SK-N-SH treated with all-trans-retinoic acid at 6 μM for 48 hours (cell line): Measurements from ENCODE around the gene DHH.

Experiments
- ESRRG ChIP-seq: fragments of 250-450 bp; sonication (Bioruptor Pico); IDR thresholded peaks from 2 replicates; pipeline ENCODE4 v1.6.1; 2021; ENCODE audit warnings: mild to moderate bottlenecking
- ISL1 ChIP-seq: fragments of 250-450 bp; sonication (Bioruptor Pico); IDR thresholded peaks from 2 replicates; pipeline ENCODE4 v2.1.2; 2022; ENCODE audit warnings: mild to moderate bottlenecking, moderate library complexity
- PPARA ChIP-seq: fragments of 250-450 bp; sonication (Bioruptor Pico); IDR thresholded peaks from 2 replicates; pipeline ENCODE4 v1.5.0; 2020; ENCODE audit warnings: mild to moderate bottlenecking, borderline replicate concordance
- SNAI2 ChIP-seq: fragments of 250-450 bp; sonication (Bioruptor Pico); IDR thresholded peaks from 2 replicates; pipeline ENCODE4 v1.5.0; 2020; ENCODE audit warnings: mild to moderate bottlenecking, moderate library complexity
- ZC3H10 ChIP-seq: fragments of 250-450 bp; sonication (Bioruptor Pico); IDR thresholded peaks from 2 replicates; pipeline ENCODE4 v1.5.1; 2021; ENCODE audit warnings: mild to moderate bottlenecking, moderate library complexity
- ZNF8 ChIP-seq: fragments of 450-650 bp; formaldehyde crosslinking; IDR thresholded peaks from 2 replicates; pipeline ENCODE4 v1.5.0; 2020; ENCODE audit warnings: mild to moderate bottlenecking, moderate library complexity
- TF ChIP-seq, protein P1 (sequence below): fragments of 250-450 bp; sonication (Bioruptor Pico); IDR thresholded peaks from 2 replicates; pipeline ENCODE4 v1.5.1; 2021; ENCODE audit warnings: mild to moderate bottlenecking, moderate library complexity
- TF ChIP-seq, protein P2 (sequence below): fragments of 250-450 bp; sonication (Bioruptor Pico); IDR thresholded peaks from 2 replicates; pipeline ENCODE4 v1.8.0; 2020; ENCODE audit warnings: mild to moderate bottlenecking, moderate library complexity, borderline replicate concordance

DNA sequence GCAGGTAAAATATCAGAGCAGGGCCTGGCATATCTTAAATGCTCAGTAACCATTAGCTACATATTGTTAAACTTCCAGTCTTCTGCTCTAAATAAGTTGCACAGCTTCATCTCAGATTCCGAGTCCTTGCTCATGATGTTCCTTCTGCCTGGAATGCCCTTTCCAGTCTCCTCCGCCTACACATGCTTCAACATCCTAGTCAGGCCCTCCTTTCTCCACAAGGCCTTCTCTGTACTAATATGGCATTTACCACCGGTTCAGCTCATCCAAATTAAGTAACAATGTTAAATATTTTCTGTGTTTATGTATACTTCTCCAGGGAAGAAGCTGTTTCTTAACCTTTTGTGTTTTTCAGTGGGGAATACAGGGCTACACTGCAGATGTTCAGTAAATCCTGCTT, 8.5 kb downstream of the DHH start:
- no peak for TF ChIP-seq ISL1 (CRISPR knock-in tag)
- no peak for TF ChIP-seq ZC3H10 (CRISPR knock-in tag)
- no peak for TF ChIP-seq ZNF8 (CRISPR knock-in tag)
- TF ChIP-seq, protein P1, sequence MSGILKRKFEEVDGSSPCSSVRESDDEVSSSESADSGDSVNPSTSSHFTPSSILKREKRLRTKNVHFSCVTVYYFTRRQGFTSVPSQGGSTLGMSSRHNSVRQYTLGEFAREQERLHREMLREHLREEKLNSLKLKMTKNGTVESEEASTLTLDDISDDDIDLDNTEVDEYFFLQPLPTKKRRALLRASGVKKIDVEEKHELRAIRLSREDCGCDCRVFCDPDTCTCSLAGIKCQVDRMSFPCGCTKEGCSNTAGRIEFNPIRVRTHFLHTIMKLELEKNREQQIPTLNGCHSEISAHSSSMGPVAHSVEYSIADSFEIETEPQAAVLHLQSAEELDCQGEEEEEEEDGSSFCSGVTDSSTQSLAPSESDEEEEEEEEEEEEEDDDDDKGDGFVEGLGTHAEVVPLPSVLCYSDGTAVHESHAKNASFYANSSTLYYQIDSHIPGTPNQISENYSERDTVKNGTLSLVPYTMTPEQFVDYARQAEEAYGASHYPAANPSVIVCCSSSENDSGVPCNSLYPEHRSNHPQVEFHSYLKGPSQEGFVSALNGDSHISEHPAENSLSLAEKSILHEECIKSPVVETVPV (CRISPR knock-in tag): no peak
- TF ChIP-seq ESRRG (CRISPR knock-in tag): no peak
- TF ChIP-seq, protein P2, sequence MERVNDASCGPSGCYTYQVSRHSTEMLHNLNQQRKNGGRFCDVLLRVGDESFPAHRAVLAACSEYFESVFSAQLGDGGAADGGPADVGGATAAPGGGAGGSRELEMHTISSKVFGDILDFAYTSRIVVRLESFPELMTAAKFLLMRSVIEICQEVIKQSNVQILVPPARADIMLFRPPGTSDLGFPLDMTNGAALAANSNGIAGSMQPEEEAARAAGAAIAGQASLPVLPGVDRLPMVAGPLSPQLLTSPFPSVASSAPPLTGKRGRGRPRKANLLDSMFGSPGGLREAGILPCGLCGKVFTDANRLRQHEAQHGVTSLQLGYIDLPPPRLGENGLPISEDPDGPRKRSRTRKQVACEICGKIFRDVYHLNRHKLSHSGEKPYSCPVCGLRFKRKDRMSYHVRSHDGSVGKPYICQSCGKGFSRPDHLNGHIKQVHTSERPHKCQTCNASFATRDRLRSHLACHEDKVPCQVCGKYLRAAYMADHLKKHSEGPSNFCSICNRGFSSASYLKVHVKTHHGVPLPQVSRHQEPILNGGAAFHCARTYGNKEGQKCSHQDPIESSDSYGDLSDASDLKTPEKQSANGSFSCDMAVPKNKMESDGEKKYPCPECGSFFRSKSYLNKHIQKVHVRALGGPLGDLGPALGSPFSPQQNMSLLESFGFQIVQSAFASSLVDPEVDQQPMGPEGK (CRISPR knock-in tag): no peak
- TF ChIP-seq PPARA: no peak
- no peak for TF ChIP-seq SNAI2
